A549 (cell line): ENCODE measurements around the gene PROCA1. TPM values are rescaled to one million over a fixed set of nuclear protein-coding genes. Genes with fewer than 3 reads are reported as not detected.

Source experiments
- BHLHE40 ChIP-seq: IDR thresholded peaks from 2 replicates; pipeline ENCODE4 v1.6.1; 2012; ENCODE audit warnings: low read depth, low read length, inconsistent platforms
- CBX2 ChIP-seq: fragments of 200-600 bp; sonication (generic); IDR thresholded peaks from 2 replicates; pipeline ENCODE4 v1.6.1; 2016; ENCODE audit warnings: low read depth, mild to moderate bottlenecking, borderline replicate concordance
- CBX8 ChIP-seq: fragments of 200-600 bp; sonication (generic); IDR thresholded peaks from 2 replicates; pipeline ENCODE4 v1.6.1; 2016
- CEBPB ChIP-seq, 2 experiments: fragments of >200 bp in 1 of 2; sonication (Bioruptor Twin) in 1 of 2; formaldehyde crosslinking in 1 of 2; IDR thresholded peaks; 2 replicates each; pipeline ENCODE4 v1.6.1; 2012 to 2016
- CHD2 ChIP-seq: fragments of 150-350 bp; IDR thresholded peaks from 2 replicates; pipeline ENCODE4 v1.6.1; 2014; ENCODE audit warnings: low read length; ENCODE audit not compliant: partially characterized antibody
- EHF ChIP-seq: fragments of 250-450 bp; sonication (Bioruptor Pico); IDR thresholded peaks from 2 replicates; pipeline ENCODE4 v1.5.0; 2020; ENCODE audit warnings: mild to moderate bottlenecking
- ELK1 ChIP-seq: fragments of 150-350 bp; IDR thresholded peaks from 2 replicates; pipeline ENCODE4 v1.6.1; 2014; ENCODE audit warnings: low read depth, mild to moderate bottlenecking, low read length
- EP300 ChIP-seq, 2 experiments: fragments of >200 bp; sonication (Bioruptor Twin); formaldehyde crosslinking; IDR thresholded peaks; 2 replicates in 1 of 2; 3 replicates in 1 of 2; pipeline ENCODE4 v1.6.1; 2016 to 2017
- ESRRA ChIP-seq: fragments of 150-350 bp; IDR thresholded peaks from 2 replicates; pipeline ENCODE4 v1.6.1; 2014; ENCODE audit warnings: mild to moderate bottlenecking, low read length, borderline replicate concordance
- FOSB ChIP-seq: fragments of 250-450 bp; sonication (Bioruptor Pico); IDR thresholded peaks from 2 replicates; pipeline ENCODE4 v1.5.0; 2020; ENCODE audit warnings: mild to moderate bottlenecking, moderate library complexity
- FOSL2 ChIP-seq, 2 experiments: fragments of 450-650 bp in 1 of 2; fragments of >200 bp in 1 of 2; sonication (Bioruptor Twin) in 1 of 2; formaldehyde crosslinking; IDR thresholded peaks; 2 replicates each; pipeline versions ENCODE4 v1.5.0 to v1.6.1; 2016 to 2020; ENCODE audit warnings: mild to moderate bottlenecking in 1 of 2, moderate library complexity in 1 of 2
- FOXS1 ChIP-seq: fragments of 250-450 bp; sonication (Bioruptor Pico); IDR thresholded peaks from 2 replicates; pipeline ENCODE4 v1.5.0; 2020; ENCODE audit warnings: mild to moderate bottlenecking, moderate library complexity
- GATA3 ChIP-seq: IDR thresholded peaks from 2 replicates; pipeline ENCODE4 v1.6.1; 2012; ENCODE audit warnings: borderline replicate concordance
- HDAC2 ChIP-seq: fragments of 200-600 bp; sonication (generic); IDR thresholded peaks from 2 replicates; pipeline ENCODE4 v1.6.1; 2016
- HEYL ChIP-seq: fragments of 250-450 bp; sonication (Bioruptor Pico); IDR thresholded peaks from 2 replicates; pipeline ENCODE4 v1.8.0; 2021; ENCODE audit warnings: mild to moderate bottlenecking, moderate library complexity
- HMGXB4 ChIP-seq: fragments of 250-450 bp; sonication (Bioruptor Pico); IDR thresholded peaks from 2 replicates; pipeline ENCODE4 v1.5.0; 2021; ENCODE audit warnings: mild to moderate bottlenecking, moderate library complexity, borderline replicate concordance
- HOXA7 ChIP-seq: fragments of 250-450 bp; sonication (Bioruptor Pico); IDR thresholded peaks from 2 replicates; pipeline ENCODE4 v1.5.0; 2020; ENCODE audit warnings: mild to moderate bottlenecking, moderate library complexity
- JUN ChIP-seq, 2 experiments: fragments of >200 bp; sonication (Bioruptor Twin); formaldehyde crosslinking; IDR thresholded peaks; 2 replicates in 1 of 2; 3 replicates in 1 of 2; pipeline ENCODE4 v1.6.1; 2016 to 2017
- KDM1A ChIP-seq: fragments of 200-600 bp; sonication (generic); IDR thresholded peaks from 2 replicates; pipeline ENCODE4 v1.6.1; 2016; ENCODE audit warnings: low read depth, mild to moderate bottlenecking
- KDM5A ChIP-seq: fragments of 200-600 bp; sonication (generic); IDR thresholded peaks from 2 replicates; pipeline ENCODE4 v1.6.1; 2016; ENCODE audit warnings: antibody characterized with exemption, mild to moderate bottlenecking
- MAFK ChIP-seq: fragments of 450-650 bp; IDR thresholded peaks from 2 replicates; pipeline ENCODE4 v1.6.1; 2014; ENCODE audit not compliant: partially characterized antibody
- MAZ ChIP-seq: fragments of 150-350 bp; IDR thresholded peaks from 2 replicates; pipeline ENCODE4 v1.6.1; 2014; ENCODE audit warnings: antibody characterized with exemption, low read depth, low read length, borderline replicate concordance
- MYC ChIP-seq: IDR thresholded peaks from 2 replicates; pipeline ENCODE4 v1.6.1; 2012; ENCODE audit warnings: mild to moderate bottlenecking, inconsistent platforms, low read length, improper control_type of control experiment, borderline replicate concordance
- NFE2L2 ChIP-seq: fragments of 150-350 bp; conservative IDR thresholded peaks from 2 replicates; pipeline ENCODE4 v1.6.1; 2014; ENCODE audit warnings: low read length
- NR3C1 ChIP-seq: fragments of >200 bp; sonication (Bioruptor Twin); formaldehyde crosslinking; IDR thresholded peaks from 3 replicates; pipeline ENCODE4 v1.6.1; 2017
- POLR2AphosphoS2 ChIP-seq: conservative IDR thresholded peaks from 2 replicates; pipeline ENCODE4 v1.6.1; 2012; ENCODE audit warnings: low read length, improper control_type of control experiment, inconsistent platforms
- RAD21 ChIP-seq, 2 experiments: fragments of >200 bp in 1 of 2; sonication (Bioruptor Twin) in 1 of 2; formaldehyde crosslinking in 1 of 2; IDR thresholded peaks in 1 of 2; conservative IDR thresholded peaks in 1 of 2; 2 replicates in 1 of 2; 3 replicates in 1 of 2; pipeline ENCODE4 v1.6.1; 2012 to 2018; ENCODE audit warnings: inconsistent platforms in 1 of 2
- RCOR1 ChIP-seq: fragments of 150-350 bp; IDR thresholded peaks from 2 replicates; pipeline ENCODE4 v1.6.1; 2014; ENCODE audit warnings: antibody characterized with exemption, low read length, low read depth
- RNF2 ChIP-seq: fragments of 200-600 bp; sonication (generic); IDR thresholded peaks from 2 replicates; pipeline ENCODE4 v1.6.1; 2016; ENCODE audit warnings: low read depth, mild to moderate bottlenecking, antibody characterized with exemption, moderate library complexity, borderline replicate concordance
- SMC3 ChIP-seq: fragments of >200 bp; sonication (Bioruptor Twin); formaldehyde crosslinking; IDR thresholded peaks from 3 replicates; pipeline ENCODE4 v1.6.1; 2018; ENCODE audit warnings: inconsistent platforms
- TFCP2L1 ChIP-seq: fragments of 250-450 bp; sonication (Bioruptor Pico); IDR thresholded peaks from 2 replicates; pipeline ENCODE4 v1.5.0; 2021; ENCODE audit warnings: mild to moderate bottlenecking
- ZC3H11A ChIP-seq: fragments of 450-650 bp; IDR thresholded peaks from 2 replicates; pipeline ENCODE4 v1.6.1; 2014; ENCODE audit warnings: antibody characterized with exemption, mild to moderate bottlenecking
- ZNF302 ChIP-seq: fragments of 250-450 bp; sonication (Bioruptor Pico); IDR thresholded peaks from 2 replicates; pipeline ENCODE4 v1.9.0; 2021; ENCODE audit warnings: inconsistent platforms, mild to moderate bottlenecking, moderate library complexity
- polyA plus RNA-seq, 4 experiments: library from polyadenylated mRNA; depleted of rRNA in 3 of 4; stranded (reverse); fragments of >200 nt; fragmentation: RNase III in 1 of 4; extraction: RNeasy Plus Mini Kit Qiagen cat#74134 plus additional on column Dnase treatment in 1 of 4; gene quantifications; 2 replicates in 3 of 4; 3 replicates in 1 of 4; pipeline ENCODE4 v1.2.3, GENCODE V29; 2011 to 2017
- TF ChIP-seq, protein P1 (sequence below): fragments of 250-450 bp; sonication (Bioruptor Pico); IDR thresholded peaks from 2 replicates; pipeline ENCODE4 v1.5.0; 2020; ENCODE audit warnings: low read depth, mild to moderate bottlenecking, moderate library complexity
- TF ChIP-seq, protein P2 (sequence below): fragments of >200 bp; sonication (Bioruptor Twin); formaldehyde crosslinking; IDR thresholded peaks from 2 replicates; pipeline ENCODE4 v1.6.1; 2016
- TF ChIP-seq, protein P3 (sequence below): IDR thresholded peaks from 2 replicates; pipeline ENCODE4 v1.6.1; 2012; ENCODE audit warnings: low read depth, borderline replicate concordance
- TF ChIP-seq, protein P4 (sequence below): IDR thresholded peaks from 2 replicates; pipeline ENCODE4 v1.6.1; 2012
- TF ChIP-seq, protein P5 (sequence below): fragments of >200 bp; sonication (Bioruptor Twin); formaldehyde crosslinking; IDR thresholded peaks from 3 replicates; pipeline ENCODE4 v1.5.1; 2016

Gene PROCA1
- polyA plus RNA-seq, 2 of the 4 experiments (the other 2 are of a cell fraction): 4.0 to 4.9 TPM

DNA sequence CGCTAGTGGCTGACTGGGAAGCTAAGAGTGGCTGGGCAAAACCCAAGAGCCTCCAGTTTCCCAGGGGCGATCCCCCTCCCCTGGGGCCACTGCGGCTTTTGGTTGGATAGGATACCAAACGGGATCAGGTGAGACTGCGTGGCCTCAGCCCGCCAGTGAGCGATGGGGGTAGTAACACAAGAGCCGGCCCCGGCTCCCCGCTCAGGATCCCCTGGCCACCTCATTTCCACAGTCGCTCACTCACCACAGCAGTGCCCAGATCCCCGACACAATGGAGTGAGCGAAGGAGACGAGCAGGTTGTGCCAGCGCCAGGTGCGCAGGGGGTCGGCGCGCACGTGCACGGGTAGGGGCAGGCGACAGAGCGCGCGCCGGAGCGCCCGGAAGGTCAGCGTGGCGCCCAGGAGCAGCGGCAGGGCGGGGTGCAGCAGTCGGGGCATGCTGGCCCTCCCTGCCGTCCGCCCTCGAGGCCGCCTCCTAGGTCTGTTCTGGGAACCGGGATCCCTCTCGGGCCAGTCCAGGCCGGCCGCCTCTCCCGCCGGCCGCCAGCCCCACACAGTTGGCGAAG is 14.1 kb upstream of the PROCA1 start (continued):
- TF ChIP-seq FOSL2 (IDR thresholded peaks at IDR 0.05) (no peak), FOSL2 (CRISPR knock-in tag; IDR thresholded peaks at IDR 0.05) (peak; percentile 45), RCOR1 (no peak), RNF2 (peak; percentile 81; the same call in 1 of the 2 replicates), HOXA7 (CRISPR knock-in tag) (peak; percentile 88), ZNF302 (CRISPR knock-in tag) (no peak), HMGXB4 (CRISPR knock-in tag) (peak; percentile 83), MYC (peak; percentile 92), EHF (CRISPR knock-in tag) (peak; percentile 84), ZC3H11A (no peak; the same call in 1 of the 2 replicates), FOSB (peak; percentile 64), ESRRA (no peak), POLR2AphosphoS2 (peak; percentile 84; the same call in 1 of the 2 replicates), NR3C1 (no peak), CBX2 (no peak), KDM1A (no peak), GATA3 (no peak; the same call in 1 of the 2 replicates), BHLHE40 (peak; percentile 90), SMC3 (no peak), CEBPB (IDR thresholded peaks at IDR 0.05) (no peak), HDAC2 (no peak), MAFK (no peak), KDM5A (no peak), CHD2 (no peak), EP300 (IDR thresholded peaks at IDR 0.05) (no peak), FOXS1 (no peak), ELK1 (no peak), HEYL (CRISPR knock-in tag) (no peak), CBX8 (no peak), NFE2L2 (no peak), JUN (IDR thresholded peaks at IDR 0.05) (peak; percentile 11 to 73; a peak in 2 of 5 replicates), TFCP2L1 (CRISPR knock-in tag) (peak; percentile 97), RAD21 (conservative IDR thresholded peaks at IDR 0.05 in 1 of 2, IDR thresholded peaks at IDR 0.05 in 1 of 2) (no peak), MAZ (peak; percentile 67; the same call in 1 of the 2 replicates)
- TF ChIP-seq, protein P1, sequence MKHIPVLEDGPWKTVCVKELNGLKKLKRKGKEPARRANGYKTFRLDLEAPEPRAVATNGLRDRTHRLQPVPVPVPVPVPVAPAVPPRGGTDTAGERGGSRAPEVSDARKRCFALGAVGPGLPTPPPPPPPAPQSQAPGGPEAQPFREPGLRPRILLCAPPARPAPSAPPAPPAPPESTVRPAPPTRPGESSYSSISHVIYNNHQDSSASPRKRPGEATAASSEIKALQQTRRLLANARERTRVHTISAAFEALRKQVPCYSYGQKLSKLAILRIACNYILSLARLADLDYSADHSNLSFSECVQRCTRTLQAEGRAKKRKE (CRISPR knock-in tag): no peak; the same call in 1 of the 2 replicates
- TF ChIP-seq, protein P2, sequence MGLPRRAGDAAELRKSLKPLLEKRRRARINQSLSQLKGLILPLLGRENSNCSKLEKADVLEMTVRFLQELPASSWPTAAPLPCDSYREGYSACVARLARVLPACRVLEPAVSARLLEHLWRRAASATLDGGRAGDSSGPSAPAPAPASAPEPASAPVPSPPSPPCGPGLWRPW: no peak
- TF ChIP-seq, protein P3, sequence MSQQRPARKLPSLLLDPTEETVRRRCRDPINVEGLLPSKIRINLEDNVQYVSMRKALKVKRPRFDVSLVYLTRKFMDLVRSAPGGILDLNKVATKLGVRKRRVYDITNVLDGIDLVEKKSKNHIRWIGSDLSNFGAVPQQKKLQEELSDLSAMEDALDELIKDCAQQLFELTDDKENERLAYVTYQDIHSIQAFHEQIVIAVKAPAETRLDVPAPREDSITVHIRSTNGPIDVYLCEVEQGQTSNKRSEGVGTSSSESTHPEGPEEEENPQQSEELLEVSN: peak; percentile 83
- TF ChIP-seq, protein P4, sequence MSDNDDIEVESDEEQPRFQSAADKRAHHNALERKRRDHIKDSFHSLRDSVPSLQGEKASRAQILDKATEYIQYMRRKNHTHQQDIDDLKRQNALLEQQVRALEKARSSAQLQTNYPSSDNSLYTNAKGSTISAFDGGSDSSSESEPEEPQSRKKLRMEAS: peak; percentile 96
- TF ChIP-seq, protein P5, sequence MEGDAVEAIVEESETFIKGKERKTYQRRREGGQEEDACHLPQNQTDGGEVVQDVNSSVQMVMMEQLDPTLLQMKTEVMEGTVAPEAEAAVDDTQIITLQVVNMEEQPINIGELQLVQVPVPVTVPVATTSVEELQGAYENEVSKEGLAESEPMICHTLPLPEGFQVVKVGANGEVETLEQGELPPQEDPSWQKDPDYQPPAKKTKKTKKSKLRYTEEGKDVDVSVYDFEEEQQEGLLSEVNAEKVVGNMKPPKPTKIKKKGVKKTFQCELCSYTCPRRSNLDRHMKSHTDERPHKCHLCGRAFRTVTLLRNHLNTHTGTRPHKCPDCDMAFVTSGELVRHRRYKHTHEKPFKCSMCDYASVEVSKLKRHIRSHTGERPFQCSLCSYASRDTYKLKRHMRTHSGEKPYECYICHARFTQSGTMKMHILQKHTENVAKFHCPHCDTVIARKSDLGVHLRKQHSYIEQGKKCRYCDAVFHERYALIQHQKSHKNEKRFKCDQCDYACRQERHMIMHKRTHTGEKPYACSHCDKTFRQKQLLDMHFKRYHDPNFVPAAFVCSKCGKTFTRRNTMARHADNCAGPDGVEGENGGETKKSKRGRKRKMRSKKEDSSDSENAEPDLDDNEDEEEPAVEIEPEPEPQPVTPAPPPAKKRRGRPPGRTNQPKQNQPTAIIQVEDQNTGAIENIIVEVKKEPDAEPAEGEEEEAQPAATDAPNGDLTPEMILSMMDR: no peak
